K562 (cell line): ENCODE data around the gene SHROOM3. TPM values are rescaled to one million over a fixed set of nuclear protein-coding genes. Genes with fewer than 3 reads are reported as not detected.

Source experiments
- ATAC-seq: fragments of 200-7000 bp; cut with Tn5 transposase; 3 replicates; pipeline ENCODE4 v1.9.1; 2020; ENCODE audit warnings: moderate library complexity
- BruUV-seq: library from RNA; stranded (reverse); fragments of 400-500 nt; replicated peaks from 2 replicates; lab custom pipeline; 2021; lab: Mats Ljungman, UMichigan
- CTCF ChIA-PET: fragments of 300-600 bp; formaldehyde crosslinking; extraction: SDS; loops from one replicate; lab custom pipeline; 2021; ENCODE audit warnings: low intra/inter-chr PET ratio; lab: Yijun Ruan, JAX
- POLR2A ChIA-PET: fragments of 300-600, 350-650 bp; sonication (Branson Sonifier 250); formaldehyde crosslinking; extraction: SDS; loops from one replicate; lab custom pipeline; 2021; ENCODE audit warnings: antibody characterized with exemption, inconsistent platforms; lab: Yijun Ruan, JAX
- DNase-seq, 4 experiments: peaks; one replicate each; pipeline versions ENCODE4 v3.0.0 to v3.0.0-alpha.2; 2011 to 2018; ENCODE audit warnings: low spot score in 3 of 4, mixed read lengths in 3 of 4; ENCODE audit errors: extremely low read depth in 1 of 4
- FAIRE-seq: peaks from 2 replicates; lab custom pipeline; 2011; peaks lifted over from hg19 to GRCh38; lab: Jason Lieb, UNC
- H2AFZ ChIP-seq: 2 replicates; pipeline ENCODE4 v1.6.0; 2011; ENCODE audit warnings: low read depth, low read length, control low read depth, inconsistent platforms
- H3K27ac ChIP-seq: fragments of 200-600 bp; 3 replicates; pipeline ENCODE4 v1.8.0; 2011; ENCODE audit warnings: low read depth, mild to moderate bottlenecking, control low read depth, inconsistent platforms, low read length, moderate library complexity, mixed read lengths; ENCODE audit errors: extremely low read depth
- H3K27me3 ChIP-seq, 2 experiments: fragments of 300-600 bp in 1 of 2; 2 replicates in 1 of 2; 3 replicates in 1 of 2; pipeline versions ENCODE4 v1.6.0 to v1.8.0; 2011; ENCODE audit warnings: inconsistent platforms in 2 of 2, low read length in 2 of 2, mild to moderate bottlenecking in 1 of 2, mixed read lengths in 1 of 2, moderate library complexity in 1 of 2; ENCODE audit not compliant: control insufficient read depth in 2 of 2, insufficient read depth in 2 of 2
- H3K36me3 ChIP-seq: fragments of 300-600 bp; 3 replicates; pipeline ENCODE4 v1.8.0; 2011; ENCODE audit warnings: mild to moderate bottlenecking, low read length, inconsistent platforms; ENCODE audit not compliant: control insufficient read depth, insufficient read depth
- H3K4me1 ChIP-seq, 2 experiments: fragments of 200-600 bp in 1 of 2; replicated peaks in 1 of 2; 2 replicates in 1 of 2; 3 replicates in 1 of 2; pipeline versions ENCODE4 v1.5.1 to v1.8.0; 2011; ENCODE audit warnings: inconsistent platforms in 2 of 2, low read length in 2 of 2, mild to moderate bottlenecking in 1 of 2, mixed read lengths in 1 of 2, moderate library complexity in 1 of 2; ENCODE audit not compliant: control insufficient read depth in 2 of 2, insufficient read depth in 2 of 2
- H3K4me2 ChIP-seq: 2 replicates; pipeline ENCODE4 v1.6.1; 2011; ENCODE audit warnings: low read length, control low read depth, inconsistent platforms, mixed read lengths; ENCODE audit not compliant: insufficient read depth
- H3K4me3 ChIP-seq: fragments of 200-600 bp; sonication (generic), shearing (Covaris generic); 2 replicates; pipeline ENCODE4 v1.5.1; 2016; ENCODE audit warnings: control low read depth, inconsistent platforms
- H3K79me2 ChIP-seq: fragments of 200-600 bp; 3 replicates; pipeline ENCODE4 v1.8.0; 2011; ENCODE audit warnings: low read length, inconsistent platforms; ENCODE audit not compliant: control insufficient read depth, insufficient read depth
- H3K9ac ChIP-seq, 2 experiments: 2 replicates each; pipeline versions ENCODE4 v1.6.0 to v1.6.1; 2011; ENCODE audit warnings: low read depth in 2 of 2, low read length in 2 of 2, control low read depth in 1 of 2, inconsistent platforms in 1 of 2, mild to moderate bottlenecking in 1 of 2, mixed read lengths in 1 of 2; ENCODE audit not compliant: insufficient read depth in 1 of 2
- H3K9me1 ChIP-seq: one replicate; pipeline ENCODE4 v1.6.0; 2011; ENCODE audit warnings: inconsistent platforms, mild to moderate bottlenecking, low read length, moderate library complexity; ENCODE audit not compliant: control insufficient read depth, insufficient read depth
- H3K9me3 ChIP-seq: replicated peaks from 2 replicates; pipeline ENCODE4 v1.5.1; 2011; ENCODE audit warnings: low read depth, low read length, inconsistent platforms; ENCODE audit not compliant: control insufficient read depth, insufficient read depth
- H4K20me1 ChIP-seq: replicated peaks from 2 replicates; pipeline ENCODE4 v1.6.1; 2011; ENCODE audit warnings: low read length, inconsistent platforms, mixed read lengths; ENCODE audit not compliant: control insufficient read depth, insufficient read depth
- HOXB6 ChIP-seq: fragments of 250-450 bp; sonication (Bioruptor Pico); IDR thresholded peaks from 2 replicates; pipeline ENCODE4 v1.5.1; 2022; ENCODE audit warnings: mild to moderate bottlenecking, borderline replicate concordance
- JUN ChIP-seq, 2 experiments: sonication (generic) in 1 of 2; formaldehyde crosslinking in 1 of 2; IDR thresholded peaks; 2 replicates each; pipeline versions ENCODE4 v1.6.1 to v1.8.0; 2012 to 2022; ENCODE audit warnings: borderline replicate concordance in 2 of 2, mild to moderate bottlenecking in 2 of 2, improper control_type of control experiment in 1 of 2, low read depth in 1 of 2, low read length in 1 of 2, missing genetic modification reagents in 1 of 2
- LARP7 ChIP-seq: fragments of 450-650 bp; IDR thresholded peaks from 2 replicates; pipeline ENCODE4 v1.6.1; 2016
- NR2C1 ChIP-seq, 2 experiments: fragments of 450-650 bp; IDR thresholded peaks; 2 replicates each; pipeline ENCODE4 v1.6.1; 2017; ENCODE audit warnings: mild to moderate bottlenecking in 2 of 2, antibody characterized with exemption in 1 of 2, inconsistent platforms in 1 of 2, missing compliant biosample characterization in 1 of 2, missing genetic modification characterization in 1 of 2
- PHTF2 ChIP-seq: fragments of 250-450 bp; sonication (Bioruptor Pico); IDR thresholded peaks from 2 replicates; pipeline ENCODE4 v1.5.0; 2021; ENCODE audit warnings: mild to moderate bottlenecking
- SMAD4 ChIP-seq: fragments of 250-450 bp; sonication (Bioruptor Pico); conservative IDR thresholded peaks from 2 replicates; pipeline ENCODE4 v1.8.0; 2021; ENCODE audit warnings: inconsistent platforms, mild to moderate bottlenecking, moderate library complexity
- SOX6 ChIP-seq: fragments of 450-650 bp; IDR thresholded peaks from 2 replicates; pipeline ENCODE4 v1.6.1; 2014; ENCODE audit warnings: mild to moderate bottlenecking
- STAG1 ChIP-seq: sonication (generic); formaldehyde crosslinking; IDR thresholded peaks from 2 replicates; pipeline ENCODE4 v1.5.0; 2020; ENCODE audit warnings: missing genetic modification reagents, borderline replicate concordance
- TBL1XR1 ChIP-seq, 2 experiments: IDR thresholded peaks; 2 replicates each; pipeline ENCODE4 v1.6.1; 2012; ENCODE audit warnings: improper control_type of control experiment in 2 of 2, low read length in 2 of 2, mild to moderate bottlenecking in 1 of 2
- TFAM ChIP-seq: fragments of 250-450 bp; sonication (Bioruptor Pico); conservative IDR thresholded peaks from 2 replicates; pipeline ENCODE4 v1.5.0; 2021; ENCODE audit warnings: mild to moderate bottlenecking, moderate library complexity
- THAP7 ChIP-seq: fragments of 250-450 bp; sonication (Bioruptor Pico); IDR thresholded peaks from 2 replicates; pipeline ENCODE4 v1.5.0; 2021
- ZKSCAN8 ChIP-seq: fragments of 200-800 bp; sonication (Bioruptor generic); IDR thresholded peaks from 2 replicates; pipeline ENCODE4 v1.6.1; 2016; ENCODE audit warnings: missing genetic modification characterization, missing compliant biosample characterization
- ZNF217 ChIP-seq: sonication (generic); formaldehyde crosslinking; IDR thresholded peaks from 2 replicates; pipeline ENCODE4 v1.8.0; 2022; ENCODE audit warnings: mild to moderate bottlenecking, missing genetic modification reagents
- in situ Hi-C: fragments of 300-500 bp; cut with MboI; formaldehyde crosslinking; loops from 4 replicates; pipeline ENCODE4 v1.15.0; 2018; ENCODE audit warnings: inconsistent platforms, mixed read lengths
- intact Hi-C: fragments of 100-400 bp; cut with micrococcal nuclease; formaldehyde crosslinking; loops from 2 replicates; pipeline ENCODE4 v1.14.2; 2022
- polyA plus RNA-seq, 8 experiments: library from polyadenylated mRNA; depleted of rRNA in 4 of 8; stranded (reverse) in 5 of 8; unstranded in 3 of 8; fragments of >200 nt; fragmentation: Nextera tagmentation in 2 of 8; fragmentation: Illumina TruSeq in 1 of 8; extraction: Ambion mirVana in 2 of 8; extraction: Trizol in 1 of 8; gene quantifications; 2 replicates each; pipeline versions ENCODE4 v1.2.1 to v1.2.3, GENCODE V29; 2011 to 2014; ENCODE audit warnings: inconsistent platforms in 1 of 8, missing spikeins in 1 of 8
- total RNA-seq, 7 experiments: library from RNA; depleted of rRNA in 6 of 7; stranded (reverse); fragments of >200 nt in 6 of 7; fragmentation: Illumina TruSeq in 2 of 7; extraction: Trizol in 2 of 7; gene quantifications; 2 replicates each; pipeline versions ENCODE4 v1.2.1 to v1.2.3, GENCODE V29; 2011 to 2021; ENCODE audit warnings: low replicate concordance in 1 of 7
- TF ChIP-seq, protein P1 (sequence below), 2 experiments: fragments of 450-650 bp; formaldehyde crosslinking in 1 of 2; IDR thresholded peaks; 2 replicates each; pipeline versions ENCODE4 v1.4.0 to v1.6.1; 2014 to 2020; ENCODE audit warnings: mild to moderate bottlenecking in 2 of 2, borderline replicate concordance in 1 of 2, low read depth in 1 of 2

The SHROOM3 gene
- total and polyA plus RNA-seq, 9 of the 15 experiments (the other 6 are each of a cell fraction or from before 2014, with no cell fraction given): 0.01 to 0.07 TPM; not detected in 7

DNA sequence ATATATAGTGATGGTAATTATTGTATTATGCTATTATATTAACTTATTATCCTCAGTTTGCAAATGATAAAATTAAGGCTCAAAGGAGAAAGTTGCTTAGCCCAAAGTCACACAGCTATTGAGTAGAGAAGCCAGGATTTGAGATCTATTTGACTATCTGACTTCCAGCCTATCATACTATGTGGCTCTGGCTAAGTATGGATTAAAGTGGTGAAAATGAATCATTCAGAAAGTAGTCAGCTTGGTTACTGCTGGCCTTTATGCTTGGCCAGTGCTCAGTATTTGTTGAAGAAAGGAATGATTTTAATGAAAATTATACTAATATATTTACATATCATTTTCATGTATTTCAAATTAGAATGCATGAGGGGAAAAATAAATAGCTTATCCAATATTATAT, 219.8 kb downstream of the SHROOM3 start:
- no peaks in the 10 kb centered on the region for H3K9me1 ChIP-seq
- peaks cover 0 to under 1% of the 10 kb centered on the region in 2 experiments; a peak in 1 of 5 replicates for H3K27me3 ChIP-seq
- no peak overlapping the region for H3K27ac ChIP-seq
- no peak overlapping the region for H3K4me2 ChIP-seq
- no peaks in the 10 kb centered on the region for H3K9me3 ChIP-seq
- intact Hi-C loops: no loop called here
- BruUV-seq: no TSS peak
- in situ Hi-C loops: no loop called here
- no peak overlapping the region for H3K4me3 ChIP-seq
- H3K4me1 ChIP-seq: no peaks in the 10 kb centered on the region
- DNase-seq (no peak), ATAC-seq (no peak), FAIRE-seq (no peak)
- H2AFZ ChIP-seq: no peak overlapping the region
- no peaks in the 10 kb centered on the region for H3K79me2 ChIP-seq
- ChIA-PET POLR2A (no interaction called here), CTCF (no interaction called here)
- TF ChIP-seq HOXB6 (CRISPR knock-in tag): no peak
- no peak for TF ChIP-seq ZKSCAN8 (CRISPR knock-in tag)
- TF ChIP-seq, protein P1, sequence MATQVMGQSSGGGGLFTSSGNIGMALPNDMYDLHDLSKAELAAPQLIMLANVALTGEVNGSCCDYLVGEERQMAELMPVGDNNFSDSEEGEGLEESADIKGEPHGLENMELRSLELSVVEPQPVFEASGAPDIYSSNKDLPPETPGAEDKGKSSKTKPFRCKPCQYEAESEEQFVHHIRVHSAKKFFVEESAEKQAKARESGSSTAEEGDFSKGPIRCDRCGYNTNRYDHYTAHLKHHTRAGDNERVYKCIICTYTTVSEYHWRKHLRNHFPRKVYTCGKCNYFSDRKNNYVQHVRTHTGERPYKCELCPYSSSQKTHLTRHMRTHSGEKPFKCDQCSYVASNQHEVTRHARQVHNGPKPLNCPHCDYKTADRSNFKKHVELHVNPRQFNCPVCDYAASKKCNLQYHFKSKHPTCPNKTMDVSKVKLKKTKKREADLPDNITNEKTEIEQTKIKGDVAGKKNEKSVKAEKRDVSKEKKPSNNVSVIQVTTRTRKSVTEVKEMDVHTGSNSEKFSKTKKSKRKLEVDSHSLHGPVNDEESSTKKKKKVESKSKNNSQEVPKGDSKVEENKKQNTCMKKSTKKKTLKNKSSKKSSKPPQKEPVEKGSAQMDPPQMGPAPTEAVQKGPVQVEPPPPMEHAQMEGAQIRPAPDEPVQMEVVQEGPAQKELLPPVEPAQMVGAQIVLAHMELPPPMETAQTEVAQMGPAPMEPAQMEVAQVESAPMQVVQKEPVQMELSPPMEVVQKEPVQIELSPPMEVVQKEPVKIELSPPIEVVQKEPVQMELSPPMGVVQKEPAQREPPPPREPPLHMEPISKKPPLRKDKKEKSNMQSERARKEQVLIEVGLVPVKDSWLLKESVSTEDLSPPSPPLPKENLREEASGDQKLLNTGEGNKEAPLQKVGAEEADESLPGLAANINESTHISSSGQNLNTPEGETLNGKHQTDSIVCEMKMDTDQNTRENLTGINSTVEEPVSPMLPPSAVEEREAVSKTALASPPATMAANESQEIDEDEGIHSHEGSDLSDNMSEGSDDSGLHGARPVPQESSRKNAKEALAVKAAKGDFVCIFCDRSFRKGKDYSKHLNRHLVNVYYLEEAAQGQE (IDR thresholded peaks at IDR 0.05; ENCODE audit: borderline replicate concordance): no peak
- TF ChIP-seq, protein P1 (CRISPR knock-in tag; IDR thresholded peaks at IDR 0.05; ENCODE audit: low read depth): no peak
- no peak for TF ChIP-seq TBL1XR1 (IDR thresholded peaks at IDR 0.05; ENCODE audit: low read length in 2 of 2)
- TF ChIP-seq TFAM (CRISPR knock-in tag): no peak
- no peak for TF ChIP-seq STAG1
- no peak for TF ChIP-seq THAP7 (CRISPR knock-in tag)
- no peak for TF ChIP-seq JUN (IDR thresholded peaks at IDR 0.05; ENCODE audit: borderline replicate concordance, low read depth, low read length)
- no peak for TF ChIP-seq JUN (CRISPR knock-in tag; IDR thresholded peaks at IDR 0.05; ENCODE audit: borderline replicate concordance)
- TF ChIP-seq PHTF2 (CRISPR knock-in tag): no peak
- no peak for TF ChIP-seq ZNF217 (CRISPR knock-in tag)
- TF ChIP-seq NR2C1 (IDR thresholded peaks at IDR 0.05): no peak
- TF ChIP-seq NR2C1 (tag; IDR thresholded peaks at IDR 0.05): no peak
- TF ChIP-seq SOX6: no peak
- no peak for TF ChIP-seq LARP7
- no peak for TF ChIP-seq SMAD4
- no peak overlapping the region for H3K9ac ChIP-seq
- no peaks in the 10 kb centered on the region for H3K36me3 ChIP-seq
- H4K20me1 ChIP-seq: no peaks in the 10 kb centered on the region
